PFSK-1 (cell line): Measurements from ENCODE around the gene GDAP1L1.

ENCODE experiments used
- FOXP2 ChIP-seq: optimal IDR thresholded peaks from 2 replicates; pipeline ENCODE3; 2011; ENCODE audit warnings: borderline replicate concordance, control low read depth, inconsistent platforms; ENCODE audit not compliant: insufficient read depth; ENCODE audit errors: extremely low read length, extremely low read depth
- POLR2AphosphoS5 ChIP-seq: IDR thresholded peaks from 2 replicates; pipeline ENCODE4 v1.6.1; 2012; ENCODE audit warnings: low read depth, mild to moderate bottlenecking, control low read depth, low read length, moderate library complexity
- SIN3A ChIP-seq: IDR thresholded peaks from 2 replicates; pipeline ENCODE4 v1.6.1; 2012; ENCODE audit warnings: mild to moderate bottlenecking, low read length, moderate library complexity, borderline replicate concordance; ENCODE audit not compliant: insufficient read depth
- TAF1 ChIP-seq: IDR thresholded peaks from 2 replicates; pipeline ENCODE4 v1.6.1; 2012; ENCODE audit warnings: low read length, control low read depth, borderline replicate concordance; ENCODE audit not compliant: insufficient read depth
- TF ChIP-seq, protein P1 (sequence below), 2 experiments: IDR thresholded peaks; 2 replicates each; pipeline versions ENCODE4 v1.6.1 to v1.8.0; 2011 to 2012; ENCODE audit warnings: low read depth in 2 of 2, low read length in 2 of 2, control low read depth in 1 of 2, inconsistent platforms in 1 of 2, mild to moderate bottlenecking in 1 of 2, moderate library complexity in 1 of 2; ENCODE audit not compliant: insufficient read depth in 1 of 2

GDAP1L1 gene

DNA sequence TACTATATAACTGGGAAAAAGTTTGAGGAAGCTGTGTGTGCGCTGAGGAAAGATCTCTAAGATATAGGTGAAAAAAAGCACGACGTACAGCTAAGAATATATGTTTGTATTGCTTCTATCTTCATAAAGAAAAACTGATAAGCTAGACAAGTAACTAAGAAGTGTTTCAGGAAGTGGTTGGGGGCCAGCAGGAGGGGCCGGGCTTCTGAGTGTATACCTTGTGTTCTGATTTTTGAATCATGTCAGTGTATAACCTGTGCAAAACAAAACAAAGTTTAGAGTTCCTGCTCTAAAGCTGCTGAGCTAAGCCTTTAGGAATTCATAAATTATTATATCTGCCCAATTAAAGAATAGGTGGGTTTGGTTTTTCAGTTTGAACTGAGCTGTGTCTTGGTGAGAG, 28.7 kb upstream of the GDAP1L1 start:
- TF ChIP-seq, protein P1, sequence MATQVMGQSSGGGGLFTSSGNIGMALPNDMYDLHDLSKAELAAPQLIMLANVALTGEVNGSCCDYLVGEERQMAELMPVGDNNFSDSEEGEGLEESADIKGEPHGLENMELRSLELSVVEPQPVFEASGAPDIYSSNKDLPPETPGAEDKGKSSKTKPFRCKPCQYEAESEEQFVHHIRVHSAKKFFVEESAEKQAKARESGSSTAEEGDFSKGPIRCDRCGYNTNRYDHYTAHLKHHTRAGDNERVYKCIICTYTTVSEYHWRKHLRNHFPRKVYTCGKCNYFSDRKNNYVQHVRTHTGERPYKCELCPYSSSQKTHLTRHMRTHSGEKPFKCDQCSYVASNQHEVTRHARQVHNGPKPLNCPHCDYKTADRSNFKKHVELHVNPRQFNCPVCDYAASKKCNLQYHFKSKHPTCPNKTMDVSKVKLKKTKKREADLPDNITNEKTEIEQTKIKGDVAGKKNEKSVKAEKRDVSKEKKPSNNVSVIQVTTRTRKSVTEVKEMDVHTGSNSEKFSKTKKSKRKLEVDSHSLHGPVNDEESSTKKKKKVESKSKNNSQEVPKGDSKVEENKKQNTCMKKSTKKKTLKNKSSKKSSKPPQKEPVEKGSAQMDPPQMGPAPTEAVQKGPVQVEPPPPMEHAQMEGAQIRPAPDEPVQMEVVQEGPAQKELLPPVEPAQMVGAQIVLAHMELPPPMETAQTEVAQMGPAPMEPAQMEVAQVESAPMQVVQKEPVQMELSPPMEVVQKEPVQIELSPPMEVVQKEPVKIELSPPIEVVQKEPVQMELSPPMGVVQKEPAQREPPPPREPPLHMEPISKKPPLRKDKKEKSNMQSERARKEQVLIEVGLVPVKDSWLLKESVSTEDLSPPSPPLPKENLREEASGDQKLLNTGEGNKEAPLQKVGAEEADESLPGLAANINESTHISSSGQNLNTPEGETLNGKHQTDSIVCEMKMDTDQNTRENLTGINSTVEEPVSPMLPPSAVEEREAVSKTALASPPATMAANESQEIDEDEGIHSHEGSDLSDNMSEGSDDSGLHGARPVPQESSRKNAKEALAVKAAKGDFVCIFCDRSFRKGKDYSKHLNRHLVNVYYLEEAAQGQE (IDR thresholded peaks at IDR 0.05; ENCODE audit: insufficient read depth in 1 of 2, low read depth in 2 of 2, low read length in 2 of 2): no peak
- no peak for TF ChIP-seq POLR2AphosphoS5

DNA sequence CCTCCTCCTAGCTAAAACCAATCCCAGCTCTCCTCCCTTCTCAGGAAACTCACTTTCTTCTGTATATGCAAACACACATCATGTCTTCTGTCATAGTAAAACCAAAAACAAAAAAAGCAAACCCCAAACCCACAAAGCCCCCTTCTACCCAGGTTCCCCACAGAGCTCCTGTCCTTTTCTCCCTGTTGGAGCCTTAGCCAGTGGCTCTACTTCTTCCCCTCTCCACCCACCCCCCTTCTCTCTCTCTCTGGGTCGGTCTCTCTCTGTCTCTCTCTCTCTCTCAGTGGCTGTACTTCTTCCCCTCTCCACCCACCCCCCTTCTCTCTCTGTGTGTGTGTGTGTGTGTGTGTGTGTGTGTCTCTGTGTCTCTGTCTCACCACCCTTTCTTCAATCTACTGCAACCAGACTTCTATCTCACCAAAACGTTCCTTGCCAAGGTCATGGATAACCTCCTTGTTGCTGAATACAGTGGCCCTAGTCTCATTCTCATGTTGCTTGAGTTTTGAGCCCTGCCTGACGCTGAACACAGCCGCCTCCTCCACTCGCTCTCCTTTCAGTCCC, 27.9 kb upstream of the GDAP1L1 start:
- no peak for TF ChIP-seq TAF1
- TF ChIP-seq POLR2AphosphoS5: no peak
- TF ChIP-seq, protein P1 (IDR thresholded peaks at IDR 0.05; ENCODE audit: insufficient read depth in 1 of 2, low read depth in 2 of 2, low read length in 2 of 2): no peak
- no peak for TF ChIP-seq FOXP2
- no peak for TF ChIP-seq SIN3A

DNA sequence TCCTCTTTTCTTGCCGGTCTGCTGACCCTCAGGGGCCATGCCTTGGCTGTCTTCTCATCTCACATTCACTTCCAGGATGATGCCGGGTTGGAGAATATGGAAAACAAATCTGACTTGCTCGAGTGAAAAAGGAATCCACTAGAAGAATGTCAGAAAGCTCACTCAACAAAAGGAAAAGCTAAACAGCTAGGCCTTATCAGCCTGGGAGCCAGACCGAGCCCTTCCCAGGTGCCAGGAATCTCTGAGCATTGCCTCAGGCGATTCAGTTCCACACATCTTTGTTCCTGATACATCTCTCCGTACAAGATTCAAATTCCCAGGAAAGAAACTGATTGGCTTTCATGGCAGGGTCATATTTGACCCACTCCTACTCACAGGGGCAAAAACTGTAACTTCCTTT, 27.3 kb upstream of the GDAP1L1 start:
- TF ChIP-seq SIN3A: no peak
- TF ChIP-seq, protein P1 (IDR thresholded peaks at IDR 0.05; ENCODE audit: insufficient read depth in 1 of 2, low read depth in 2 of 2, low read length in 2 of 2): no peak
- TF ChIP-seq TAF1: no peak
- TF ChIP-seq POLR2AphosphoS5: no peak
- no peak for TF ChIP-seq FOXP2

DNA sequence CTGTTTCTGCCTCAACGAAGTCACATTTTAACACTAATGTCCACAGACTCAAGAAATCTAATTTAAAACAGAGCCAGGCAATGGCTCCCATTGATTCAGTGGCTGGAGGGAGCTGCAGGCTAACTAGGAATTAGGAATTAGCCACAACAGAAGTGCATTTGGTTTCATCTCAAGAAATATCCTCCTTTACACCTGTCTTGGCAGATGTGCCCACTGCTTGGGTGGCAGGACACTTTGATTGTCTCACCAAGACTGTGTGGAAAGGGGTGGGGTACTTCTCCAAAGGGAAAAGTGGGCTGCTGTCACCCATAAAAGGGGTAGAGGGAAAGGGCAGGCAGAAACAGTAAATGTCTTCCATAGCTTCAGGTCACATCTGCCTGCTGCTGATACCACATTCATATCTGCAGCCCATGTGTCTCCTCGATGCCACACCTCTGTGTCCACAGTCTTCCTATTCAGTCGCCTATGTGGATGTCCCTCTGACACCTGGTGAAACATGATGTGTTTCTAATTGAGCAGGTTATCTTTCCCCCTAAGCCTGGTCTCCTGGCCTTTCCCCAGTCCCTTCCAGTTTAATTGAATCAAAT, 25.6 kb upstream of the GDAP1L1 start:
- TF ChIP-seq TAF1: no peak
- TF ChIP-seq SIN3A: no peak

DNA sequence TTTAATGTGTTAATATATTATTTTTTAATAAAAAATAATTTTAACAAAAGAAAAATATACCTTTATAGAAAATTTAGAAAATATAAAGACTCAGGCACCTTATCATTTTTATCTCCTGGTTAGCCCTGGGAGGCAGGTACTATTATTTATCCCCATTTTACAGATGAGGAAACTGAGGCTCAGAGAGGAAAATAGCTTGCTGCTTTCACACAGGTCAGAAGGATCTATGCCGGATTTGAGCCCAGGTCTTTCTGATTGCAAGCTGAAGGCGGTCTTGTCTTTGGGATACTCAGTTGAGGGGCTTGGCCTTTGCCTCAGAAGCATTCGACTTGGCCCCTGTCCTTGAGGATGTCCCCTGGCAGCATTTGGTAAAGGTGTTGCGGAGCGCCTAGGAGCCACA, 25.1 kb upstream of the GDAP1L1 start:
- no peak for TF ChIP-seq POLR2AphosphoS5
- no peak for TF ChIP-seq SIN3A
- TF ChIP-seq, protein P1 (IDR thresholded peaks at IDR 0.05; ENCODE audit: insufficient read depth in 1 of 2, low read depth in 2 of 2, low read length in 2 of 2): no peak
